Measurements from ENCODE around the gene AGPAT4.

- TF ChIP-seq POLR2A (IDR thresholded peaks at IDR 0.05; ENCODE audit: borderline replicate concordance, extremely low read depth, insufficient read depth, insufficient read length), result no peak
- TF ChIP-seq CTCF (IDR thresholded peaks at IDR 0.05 in 2 of 3, conservative IDR thresholded peaks at IDR 0.05 in 1 of 3; ENCODE audit: borderline replicate concordance in 1 of 3, insufficient read depth in 1 of 3, low read depth in 2 of 3, low read length in 2 of 3), result no peak
- TF ChIP-seq, protein P1, sequence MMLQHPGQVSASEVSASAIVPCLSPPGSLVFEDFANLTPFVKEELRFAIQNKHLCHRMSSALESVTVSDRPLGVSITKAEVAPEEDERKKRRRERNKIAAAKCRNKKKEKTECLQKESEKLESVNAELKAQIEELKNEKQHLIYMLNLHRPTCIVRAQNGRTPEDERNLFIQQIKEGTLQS (IDR thresholded peaks at IDR 0.05), result no peak
- no peak for TF ChIP-seq ZNF274 (IDR thresholded peaks at IDR 0.05; ENCODE audit: low read depth, low read length)
- no peak for TF ChIP-seq EZH2phosphoT487 (IDR thresholded peaks at IDR 0.05; ENCODE audit: borderline replicate concordance)
Measured at GRCh38 chr6:161308075-161308655, 34.3 kb upstream of the AGPAT4 start.

All from HCT116 (cell line).